GM10847 (cell line): Measurements from ENCODE around the gene SCARB1.

Experiments used
- POLR2A ChIP-seq: IDR thresholded peaks from 2 replicates; pipeline ENCODE4 v1.6.1; 2011; ENCODE audit not compliant: insufficient read length; ENCODE audit errors: extremely low read depth

Gene SCARB1

GRCh38 chr12:124752437-124753227 is 111.0 kb downstream of the SCARB1 start:
- TF ChIP-seq POLR2A: no peak

GRCh38 chr12:124751654-124752355 is 111.9 kb downstream of the SCARB1 start:
- TF ChIP-seq POLR2A: no peak

- TF ChIP-seq POLR2A: no peak
Measured at GRCh38 chr12:124750787-124751471, 112.7 kb downstream of the SCARB1 start.

- no peak for TF ChIP-seq POLR2A
Measured at GRCh38 chr12:124750149-124750656, 113.5 kb downstream of the SCARB1 start.

GRCh38 chr12:124749725-124750124 is 113.9 kb downstream of the SCARB1 start:
- no peak for TF ChIP-seq POLR2A

GRCh38 chr12:124747426-124748161 is 116.1 kb downstream of the SCARB1 start:
- no peak for TF ChIP-seq POLR2A

- no peak for TF ChIP-seq POLR2A
Measured at GRCh38 chr12:124746649-124747425, 116.8 kb downstream of the SCARB1 start.

- TF ChIP-seq POLR2A: no peak
Measured at GRCh38 chr12:124745891-124746570, 117.6 kb downstream of the SCARB1 start.

- TF ChIP-seq POLR2A: no peak
Measured at GRCh38 chr12:124745465-124745890, 118.2 kb downstream of the SCARB1 start.

- TF ChIP-seq POLR2A: no peak
Measured at GRCh38 chr12:124744659-124745464, 118.8 kb downstream of the SCARB1 start.

- TF ChIP-seq POLR2A: no peak
Measured at GRCh38 chr12:124744273-124744640, 119.4 kb downstream of the SCARB1 start.

GRCh38 chr12:124743479-124744272 is 120.0 kb downstream of the SCARB1 start:
- no peak for TF ChIP-seq POLR2A

- TF ChIP-seq POLR2A: no peak
Measured at GRCh38 chr12:124742678-124743077, 121.0 kb downstream of the SCARB1 start.
